D721Med (cell line): Measurements from ENCODE around the gene ALDH1A2.

ENCODE experiments used
- DNase-seq: peaks from one replicate; pipeline ENCODE4 v3.0.0; 2011; ENCODE audit warnings: low spot score; ENCODE audit not compliant: insufficient read length
- FAIRE-seq: peaks from 2 replicates; lab custom pipeline; 2011; peaks lifted over from hg19 to GRCh38; lab: Jason Lieb, UNC
- CTCF ChIP-seq: IDR thresholded peaks from 2 replicates; pipeline ENCODE4 v1.5.1; 2012; ENCODE audit warnings: mild to moderate bottlenecking, control low read depth; ENCODE audit not compliant: insufficient read depth; ENCODE audit errors: missing control alignments

ALDH1A2 gene

GRCh38 chr15:58043192-58043903 is 22.2 kb downstream of the ALDH1A2 start:
- peak; percentile 72 for TF ChIP-seq CTCF
- FAIRE-seq (no peak), DNase-seq (no peak)

GRCh38 chr15:58042006-58042405 is 23.5 kb downstream of the ALDH1A2 start:
- DNase-seq (no peak), FAIRE-seq (no peak)
- no peak for TF ChIP-seq CTCF

- no peak for TF ChIP-seq CTCF
- FAIRE-seq, result no peak
- no peak for DNase-seq
Observed at GRCh38 chr15:58040150-58040549, 25.4 kb downstream of the ALDH1A2 start.

DNA sequence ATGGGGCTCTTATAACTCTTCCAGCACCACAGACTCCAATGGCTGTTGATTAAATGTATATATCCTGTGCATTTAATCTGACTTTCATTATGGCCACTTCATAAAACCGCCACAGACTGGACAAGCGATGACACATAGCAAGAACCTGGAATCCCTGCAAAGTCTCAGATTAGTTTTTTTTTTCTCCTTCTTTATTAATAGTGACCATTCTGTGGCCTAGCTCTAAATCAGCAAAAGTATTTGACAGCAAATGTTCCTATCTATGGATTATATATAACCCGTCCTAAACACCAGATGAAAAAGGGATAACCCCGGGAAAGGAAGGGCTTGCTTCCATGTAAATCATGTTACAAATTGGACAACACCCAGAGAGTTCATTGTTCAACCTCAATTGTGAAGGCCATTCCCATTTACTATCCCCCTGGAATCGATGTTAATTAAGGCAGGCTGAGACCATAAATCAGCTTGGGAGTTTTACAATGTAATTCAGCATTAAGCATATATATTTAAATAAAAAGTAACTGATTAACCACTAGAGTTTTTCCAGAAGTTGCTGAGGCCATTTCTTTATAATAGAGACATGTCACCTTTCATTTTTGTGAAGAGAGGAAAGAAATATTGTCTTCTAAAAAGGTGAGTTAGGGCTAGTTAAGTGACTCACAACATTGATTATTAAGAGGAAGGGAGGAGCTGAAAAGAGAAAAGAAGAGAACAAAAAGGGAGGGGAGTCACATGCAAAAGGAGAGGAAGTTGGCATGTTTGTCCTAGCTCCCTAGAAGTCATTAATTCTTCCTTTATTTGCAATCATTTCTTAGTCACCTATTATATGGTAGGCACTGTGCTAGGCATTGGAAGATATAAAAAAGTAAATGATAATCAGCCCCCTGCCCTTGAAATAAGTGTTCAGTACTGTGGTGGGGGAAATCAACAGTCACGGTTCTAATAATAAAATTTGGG is 26.2 kb downstream of the ALDH1A2 start:
- no peak for TF ChIP-seq CTCF
- no peak for FAIRE-seq
- no peak for DNase-seq

DNA sequence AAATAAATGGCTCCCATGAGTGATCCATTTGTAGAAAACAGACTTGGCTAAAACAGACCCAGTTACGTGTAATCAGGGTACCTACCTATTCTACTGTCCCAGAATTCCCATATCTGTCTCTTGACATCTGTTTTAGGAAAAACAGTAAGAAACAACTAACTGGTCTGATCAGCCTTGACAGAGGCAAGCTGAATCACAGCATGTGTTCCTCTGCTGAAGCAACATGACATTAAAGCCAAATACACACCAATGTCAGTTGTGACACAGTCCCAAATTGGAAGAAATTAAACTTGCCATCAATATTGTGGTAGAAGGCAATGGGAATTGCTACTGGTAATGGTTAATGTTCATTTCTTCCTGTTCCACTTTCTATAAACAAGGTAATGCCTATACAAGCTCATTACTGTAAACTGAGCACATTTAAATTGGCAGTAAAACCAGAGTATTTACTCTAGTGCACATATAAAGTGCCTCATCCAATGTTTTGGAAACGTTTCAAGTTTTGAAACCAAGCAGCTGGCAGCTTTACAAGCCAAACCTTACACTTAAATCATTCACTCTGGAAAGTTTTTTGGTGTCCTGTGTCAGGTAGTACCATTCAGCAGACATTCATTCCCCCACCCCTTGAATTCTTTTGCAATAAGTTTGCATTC is 27.0 kb downstream of the ALDH1A2 start:
- TF ChIP-seq CTCF, result no peak
- DNase-seq (no peak), FAIRE-seq (no peak)

- TF ChIP-seq CTCF, result no peak
- no peak for DNase-seq
- no peak for FAIRE-seq
Observed at GRCh38 chr15:58037723-58038301, 27.7 kb downstream of the ALDH1A2 start.
